Right lobe of liver (tissue), 4 donors: ENCODE results near the gene SCRN3.

ENCODE experiments used
- POLR2A ChIP-seq: fragments of 450-650 bp; IDR thresholded peaks from one replicate; pipeline ENCODE4 v1.6.1; 2017; ENCODE audit warnings: antibody characterized with exemption, mild to moderate bottlenecking
- TF ChIP-seq, protein P1 (sequence below), 4 donors: fragments of 200-600 bp in 3 of 4; fragments of 450-650 bp in 1 of 4; IDR thresholded peaks; one replicate each; pipeline versions ENCODE4 v1.5.1 to v1.8.0; 2016 to 2022; ENCODE audit warnings: antibody characterized with exemption in 4 of 4, mild to moderate bottlenecking in 2 of 4
- donor health status: DM: no; HTN: no; CAD: no.
- donor health status: DM: no; HTN: no; CAD: no.
- donor health status: DM: no; HTN: yes; CAD: no.

GRCh38 chr2:174383796-174384195 is 11.7 kb upstream of the SCRN3 start:
- TF ChIP-seq, protein P1, sequence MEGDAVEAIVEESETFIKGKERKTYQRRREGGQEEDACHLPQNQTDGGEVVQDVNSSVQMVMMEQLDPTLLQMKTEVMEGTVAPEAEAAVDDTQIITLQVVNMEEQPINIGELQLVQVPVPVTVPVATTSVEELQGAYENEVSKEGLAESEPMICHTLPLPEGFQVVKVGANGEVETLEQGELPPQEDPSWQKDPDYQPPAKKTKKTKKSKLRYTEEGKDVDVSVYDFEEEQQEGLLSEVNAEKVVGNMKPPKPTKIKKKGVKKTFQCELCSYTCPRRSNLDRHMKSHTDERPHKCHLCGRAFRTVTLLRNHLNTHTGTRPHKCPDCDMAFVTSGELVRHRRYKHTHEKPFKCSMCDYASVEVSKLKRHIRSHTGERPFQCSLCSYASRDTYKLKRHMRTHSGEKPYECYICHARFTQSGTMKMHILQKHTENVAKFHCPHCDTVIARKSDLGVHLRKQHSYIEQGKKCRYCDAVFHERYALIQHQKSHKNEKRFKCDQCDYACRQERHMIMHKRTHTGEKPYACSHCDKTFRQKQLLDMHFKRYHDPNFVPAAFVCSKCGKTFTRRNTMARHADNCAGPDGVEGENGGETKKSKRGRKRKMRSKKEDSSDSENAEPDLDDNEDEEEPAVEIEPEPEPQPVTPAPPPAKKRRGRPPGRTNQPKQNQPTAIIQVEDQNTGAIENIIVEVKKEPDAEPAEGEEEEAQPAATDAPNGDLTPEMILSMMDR (IDR thresholded peaks at IDR 0.05) = no peak
- no peak for TF ChIP-seq POLR2A
